Ovary (tissue), 3 donors: Measurements from ENCODE around the gene KCNIP1.

Experiments
- CTCF ChIP-seq, 3 donors: fragments of 450-650 bp in 2 of 3; fragments of 200-600 bp in 1 of 3; IDR thresholded peaks; one replicate each; pipeline versions ENCODE4 v1.5.1 to v1.8.0; 2016 to 2022; ENCODE audit warnings: antibody characterized with exemption in 3 of 3, mild to moderate bottlenecking in 1 of 3
- EP300 ChIP-seq: sonication (generic); formaldehyde crosslinking; IDR thresholded peaks from one replicate; pipeline ENCODE4 v1.6.1; 2017; ENCODE audit warnings: antibody characterized with exemption
- POLR2A ChIP-seq: fragments of 450-650 bp; IDR thresholded peaks from one replicate; pipeline ENCODE4 v1.6.1; 2017; ENCODE audit warnings: antibody characterized with exemption, mild to moderate bottlenecking, moderate library complexity
- donor health status: DM: no; HTN: no; CAD: no.

- no peak for TF ChIP-seq EP300
- no peak for TF ChIP-seq POLR2A
- TF ChIP-seq CTCF (IDR thresholded peaks at IDR 0.05) = no peak
Observed at GRCh38 chr5:170585273-170585948, 81.6 kb downstream of the KCNIP1 start.
